Peyer's patch (tissue), 4 donors: ENCODE data around the gene ANKRD11. TPM values are rescaled to one million over a fixed set of nuclear protein-coding genes. Genes with fewer than 3 reads are reported as not detected.

Experiments
- DNase-seq, 3 donors: peaks; one replicate each; pipeline ENCODE4 v3.0.0-alpha.2; 2017 to 2019
- H3K27ac ChIP-seq, 4 donors: fragments of 200-600 bp; sonication (generic); one replicate each; pipeline ENCODE4 v1.5.1; 2016 to 2019
- H3K27me3 ChIP-seq, 2 donors: fragments of 200-600 bp; sonication (generic); one replicate each; pipeline ENCODE4 v1.5.1; 2019
- H3K36me3 ChIP-seq, 3 donors: fragments of 200-600 bp; sonication (generic); one replicate each; pipeline ENCODE4 v1.5.1; 2016 to 2019
- H3K4me1 ChIP-seq, 4 donors: fragments of 200-600 bp; sonication (generic); one replicate each; pipeline ENCODE4 v1.5.1; 2016 to 2019
- H3K4me3 ChIP-seq, 4 donors: fragments of 200-600 bp; sonication (generic); 1 replicate in 3 of 4; 2 replicates in 1 of 4; pipeline ENCODE4 v1.5.1; 2016 to 2019; ENCODE audit warnings: mild to moderate bottlenecking in 1 of 4
- H3K9me3 ChIP-seq, 4 donors: fragments of 200-600 bp; sonication (generic); one replicate each; pipeline ENCODE4 v1.5.1; 2016 to 2019; ENCODE audit warnings: mild to moderate bottlenecking in 1 of 4
- CTCF ChIP-seq, 6 experiments: fragments of 450-650 bp in 4 of 6; fragments of 200-600 bp in 2 of 6; sonication (generic) in 1 of 6; IDR thresholded peaks; one replicate each; pipeline ENCODE4 v1.5.1; 2017 to 2019; ENCODE audit warnings: antibody characterized with exemption in 6 of 6, mild to moderate bottlenecking in 3 of 6, moderate library complexity in 1 of 6
- POLR2A ChIP-seq, 2 donors: fragments of 450-650 bp; IDR thresholded peaks; one replicate each; pipeline ENCODE4 v1.5.1; 2017; ENCODE audit warnings: antibody characterized with exemption in 2 of 2, mild to moderate bottlenecking in 2 of 2, moderate library complexity in 2 of 2
- total RNA-seq, 4 donors: library from RNA; depleted of rRNA; stranded (reverse); fragments of >200 nt; gene quantifications; one replicate each; pipeline ENCODE4 v1.1.0, GENCODE V29; 2016

ANKRD11 gene
- total RNA-seq, 4 donors from 2014 or later: 177 to 227 (median 211) TPM

DNA sequence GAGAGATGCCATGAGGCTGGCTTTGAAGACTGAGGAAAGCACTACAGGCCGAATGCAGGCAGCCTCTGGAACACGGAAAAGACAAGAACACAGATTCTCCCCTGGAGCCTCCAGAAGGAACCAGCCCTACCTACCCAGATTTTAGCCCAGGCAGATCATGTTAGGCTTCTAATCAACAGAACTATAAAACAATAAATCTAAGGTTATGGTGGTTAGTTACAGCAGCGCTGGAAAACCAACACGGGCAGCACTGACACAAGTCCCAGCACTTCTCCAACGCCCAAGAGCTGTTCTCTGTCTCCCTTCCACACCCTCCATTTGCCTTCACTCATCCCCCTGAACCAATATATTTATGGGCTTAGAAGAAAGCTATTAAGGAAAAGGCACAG lies 7.5 kb downstream of the ANKRD11 start:
- peak overlapping the region in 1 of 4 donors; percentile 1 for H3K4me3 ChIP-seq
- peak in 1 of 3 donors; percentile 59 for DNase-seq
- H3K4me1 ChIP-seq: peaks cover 6 to 76% (median 46%) of the 10 kb centered on the region in 4 donors
- H3K9me3 ChIP-seq: no peaks in the 10 kb centered on the region
- no peak for TF ChIP-seq POLR2A (IDR thresholded peaks at IDR 0.05)
- TF ChIP-seq CTCF (IDR thresholded peaks at IDR 0.05): no peak
- no peaks in the 10 kb centered on the region for H3K36me3 ChIP-seq
- H3K27ac ChIP-seq: peak overlapping the region; percentile 44 to 75 (median 56)
- no peaks in the 10 kb centered on the region for H3K27me3 ChIP-seq

DNA sequence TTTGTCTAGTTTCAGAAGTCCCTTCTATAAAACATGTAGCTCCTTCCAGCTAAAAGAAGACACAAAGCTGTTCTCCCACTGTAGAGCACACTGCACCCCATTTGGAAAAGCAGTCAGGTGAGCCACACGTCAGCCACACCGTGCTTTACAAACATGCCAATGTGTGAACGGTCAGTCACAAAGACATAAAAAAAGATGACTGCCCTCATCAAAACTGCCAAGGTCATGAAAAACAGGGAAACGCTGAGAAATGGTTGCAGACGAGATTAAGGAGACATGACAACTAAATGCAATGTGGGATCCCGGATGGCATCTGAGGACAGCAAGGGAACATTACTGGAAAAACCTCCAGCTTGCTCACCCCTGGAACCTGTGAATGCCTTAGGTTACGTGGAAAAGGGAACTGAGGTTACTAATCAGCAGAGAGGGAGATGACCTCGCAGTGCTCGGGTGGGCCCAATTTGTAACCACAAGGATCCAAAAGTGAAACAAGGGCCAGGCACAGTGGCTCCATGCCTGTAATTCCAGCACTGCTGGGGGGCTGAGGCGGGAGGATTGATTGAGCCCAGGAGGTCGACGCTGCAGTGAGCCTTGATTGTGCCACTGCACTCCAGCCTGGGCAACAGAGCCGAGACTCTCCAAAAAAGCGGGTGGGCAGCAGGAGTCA lies 8.1 kb downstream of the ANKRD11 start:
- peak overlapping the region in 1 of 4 donors; percentile 1 for H3K4me3 ChIP-seq
- H3K27ac ChIP-seq: peak overlapping the region; percentile 44 to 75 (median 56)
- H3K27me3 ChIP-seq: no peaks in the 10 kb centered on the region
- H3K36me3 ChIP-seq: no peaks in the 10 kb centered on the region
- no peaks in the 10 kb centered on the region for H3K9me3 ChIP-seq
- H3K4me1 ChIP-seq: peaks cover 6 to 79% (median 50%) of the 10 kb centered on the region in 4 donors
- no peak for DNase-seq
- TF ChIP-seq POLR2A (IDR thresholded peaks at IDR 0.05) (no peak), CTCF (IDR thresholded peaks at IDR 0.05) (no peak)

- no peak overlapping the region for H3K27ac ChIP-seq
- no peaks in the 10 kb centered on the region for H3K36me3 ChIP-seq
- no peak for TF ChIP-seq POLR2A (IDR thresholded peaks at IDR 0.05)
- no peak for TF ChIP-seq CTCF (IDR thresholded peaks at IDR 0.05)
- no peaks in the 10 kb centered on the region for H3K27me3 ChIP-seq
- no peak for DNase-seq
- no peak overlapping the region for H3K4me3 ChIP-seq
- H3K9me3 ChIP-seq: no peaks in the 10 kb centered on the region
- H3K4me1 ChIP-seq: peaks cover 6 to 87% (median 51%) of the 10 kb centered on the region in 4 donors
These were observed 8.9 kb downstream of the ANKRD11 start for GRCh38 chr16:89481356-89481955.

GRCh38 chr16:89478576-89479221 lies 11.7 kb downstream of the ANKRD11 start:
- Histone ChIP-seq H3K4me1 (peaks cover 3 to 82% (median 43%) of the 10 kb centered on the region in 4 donors), H3K27ac (no peak overlapping the region), H3K36me3 (no peaks in the 10 kb centered on the region), H3K27me3 (no peaks in the 10 kb centered on the region), H3K9me3 (no peaks in the 10 kb centered on the region), H3K4me3 (no peak overlapping the region)
- DNase-seq: no peak
- TF ChIP-seq CTCF (IDR thresholded peaks at IDR 0.05): no peak
- TF ChIP-seq POLR2A (IDR thresholded peaks at IDR 0.05): no peak

DNA sequence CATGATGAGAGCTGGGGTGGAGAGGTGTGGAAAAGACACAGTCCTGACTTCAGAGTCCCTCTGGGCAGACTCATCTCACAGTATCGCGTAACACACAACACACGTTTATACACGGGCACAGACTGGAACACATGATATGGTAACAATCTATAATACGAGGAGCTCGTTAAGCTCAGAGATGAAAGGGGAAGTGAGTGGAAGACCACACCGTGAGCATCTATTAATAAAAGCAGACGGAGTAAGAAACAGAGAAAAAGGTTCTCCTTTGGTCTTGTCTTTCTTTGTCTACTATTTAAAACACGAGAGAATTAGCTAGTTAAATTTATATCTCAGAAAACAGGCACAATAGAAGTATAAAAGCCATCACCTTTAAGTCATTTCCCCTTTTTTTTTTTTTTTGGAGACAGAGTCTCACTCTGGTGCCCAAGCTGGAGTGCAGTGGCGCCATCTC lies 13.5 kb downstream of the ANKRD11 start:
- H3K4me3 ChIP-seq: no peak overlapping the region
- H3K36me3 ChIP-seq: no peaks in the 10 kb centered on the region
- peak in 1 of 3 donors; percentile 31 for DNase-seq
- H3K9me3 ChIP-seq: no peaks in the 10 kb centered on the region
- H3K4me1 ChIP-seq: peaks cover 4 to 81% (median 32%) of the 10 kb centered on the region in 4 donors
- peak overlapping the region in 2 of 4 donors; percentile 42 to 65 for H3K27ac ChIP-seq
- H3K27me3 ChIP-seq: no peaks in the 10 kb centered on the region
- TF ChIP-seq POLR2A (IDR thresholded peaks at IDR 0.05): no peak
- TF ChIP-seq CTCF (IDR thresholded peaks at IDR 0.05): no peak
